ENCODE data around the gene MSH5.
A peak's percentile ranks its signal among the peaks of the same experiment; 100 is the strongest.

The MSH5 gene

DNA sequence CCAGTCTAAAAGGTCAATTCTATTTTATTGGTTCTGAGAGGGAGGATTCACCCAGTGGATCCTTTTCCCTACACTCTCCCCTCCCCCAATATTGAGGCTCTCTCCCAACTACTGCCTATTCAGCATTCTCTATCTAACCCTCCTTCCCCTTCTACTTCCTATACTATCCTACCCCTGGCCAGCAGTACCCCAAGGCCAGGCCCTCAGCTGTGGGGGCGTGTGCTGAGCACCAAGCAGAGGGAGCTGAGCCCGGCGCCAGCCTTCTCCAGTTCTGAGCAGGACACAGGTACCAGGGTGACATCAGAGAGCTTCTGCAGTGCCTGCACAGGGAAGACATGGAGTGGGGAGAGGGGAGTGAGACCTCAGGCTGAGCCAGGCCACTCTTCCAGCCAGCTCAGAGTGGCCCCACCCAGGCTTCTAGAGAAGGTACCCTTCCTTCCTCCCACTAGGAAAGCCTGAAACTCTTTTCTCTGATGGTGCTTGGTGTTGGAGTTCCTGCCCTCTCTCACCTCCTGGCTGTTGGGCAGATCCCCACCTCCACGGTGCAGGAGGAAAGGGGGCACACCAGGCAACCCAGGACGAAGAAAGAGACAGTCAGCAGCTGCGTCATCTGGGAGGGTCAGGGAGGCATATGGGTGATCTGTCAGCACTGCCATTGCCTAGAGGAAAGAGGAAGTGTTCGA is 12.6 kb upstream of the MSH5 start:
- TF ChIP-seq, protein P1, sequence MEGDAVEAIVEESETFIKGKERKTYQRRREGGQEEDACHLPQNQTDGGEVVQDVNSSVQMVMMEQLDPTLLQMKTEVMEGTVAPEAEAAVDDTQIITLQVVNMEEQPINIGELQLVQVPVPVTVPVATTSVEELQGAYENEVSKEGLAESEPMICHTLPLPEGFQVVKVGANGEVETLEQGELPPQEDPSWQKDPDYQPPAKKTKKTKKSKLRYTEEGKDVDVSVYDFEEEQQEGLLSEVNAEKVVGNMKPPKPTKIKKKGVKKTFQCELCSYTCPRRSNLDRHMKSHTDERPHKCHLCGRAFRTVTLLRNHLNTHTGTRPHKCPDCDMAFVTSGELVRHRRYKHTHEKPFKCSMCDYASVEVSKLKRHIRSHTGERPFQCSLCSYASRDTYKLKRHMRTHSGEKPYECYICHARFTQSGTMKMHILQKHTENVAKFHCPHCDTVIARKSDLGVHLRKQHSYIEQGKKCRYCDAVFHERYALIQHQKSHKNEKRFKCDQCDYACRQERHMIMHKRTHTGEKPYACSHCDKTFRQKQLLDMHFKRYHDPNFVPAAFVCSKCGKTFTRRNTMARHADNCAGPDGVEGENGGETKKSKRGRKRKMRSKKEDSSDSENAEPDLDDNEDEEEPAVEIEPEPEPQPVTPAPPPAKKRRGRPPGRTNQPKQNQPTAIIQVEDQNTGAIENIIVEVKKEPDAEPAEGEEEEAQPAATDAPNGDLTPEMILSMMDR (IDR thresholded peaks at IDR 0.05; ENCODE audit: low read depth, low read length): no peak
- no peak overlapping the region for H3K4me3 ChIP-seq (ENCODE audit: low read depth, low read length)

GRCh38 chr6:31727717-31728671 is 11.8 kb upstream of the MSH5 start:
- TF ChIP-seq, protein P1 (IDR thresholded peaks at IDR 0.05; ENCODE audit: low read depth, low read length): no peak
- H3K4me3 ChIP-seq (ENCODE audit: low read depth, low read length): peak overlapping the region; percentile 80; the same call in 1 of the 2 replicates

DNA sequence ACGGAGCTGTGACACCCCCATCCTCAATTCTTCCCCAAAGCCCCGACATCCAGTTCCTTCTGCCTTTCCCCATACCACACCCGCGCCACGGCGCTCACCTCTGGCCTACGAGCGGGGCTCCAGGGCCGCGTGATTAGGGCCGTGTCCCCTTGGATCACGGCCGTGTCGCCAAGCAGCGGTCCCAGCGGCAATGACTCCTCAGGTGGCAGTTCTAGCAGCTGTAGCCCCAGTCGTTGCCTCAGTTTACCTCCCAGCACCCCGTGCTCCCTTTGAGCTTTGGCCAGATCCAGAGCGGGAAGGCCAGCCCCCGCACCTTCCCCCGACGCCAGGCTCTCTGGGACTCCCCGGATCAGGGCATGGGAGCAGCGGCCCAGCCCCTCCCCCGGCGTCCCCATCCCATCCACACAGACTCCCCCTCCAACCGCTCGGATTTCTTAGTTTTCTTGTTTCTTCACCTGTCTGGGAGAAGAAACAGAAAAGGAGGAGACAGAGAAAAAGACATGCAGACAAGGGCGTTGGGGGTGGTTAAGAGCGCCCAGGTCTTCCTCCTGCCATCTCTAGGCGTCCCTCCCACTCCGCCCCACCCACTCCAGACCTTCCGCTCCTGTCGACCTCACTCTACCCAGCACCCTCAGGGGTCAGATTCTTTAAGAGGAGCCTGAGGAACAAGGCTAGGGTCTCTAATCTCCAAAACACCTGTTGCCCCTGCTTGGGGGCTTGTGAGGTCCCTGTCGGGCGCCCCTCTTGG is 10.9 kb upstream of the MSH5 start, which contains the start of gene DDAH2:
DDAH2 (minus strand) TSS at position 533 of the 748 bp plus-strand sequence; CDS start at position 395, 138 bp downstream.
- peak within 1 kb of the TSS; percentile 80 for H3K4me3 ChIP-seq (ENCODE audit: low read depth, low read length)
- TF ChIP-seq, protein P1 (IDR thresholded peaks at IDR 0.05; ENCODE audit: low read depth, low read length): peak; percentile 71; the same call in 1 of the 2 replicates

GRCh38 chr6:31729515-31729978 is 10.3 kb upstream of the MSH5 start:
- TF ChIP-seq, protein P1 (IDR thresholded peaks at IDR 0.05; ENCODE audit: low read depth, low read length): no peak

GRCh38 chr6:31729979-31730630 is 9.7 kb upstream of the MSH5 start:
- TF ChIP-seq, protein P1 (IDR thresholded peaks at IDR 0.05; ENCODE audit: low read depth, low read length): no peak
- H3K4me3 ChIP-seq (ENCODE audit: low read depth, low read length): peak overlapping the region; percentile 80

More at GRCh38 chr6:31729515-31729978, 10.3 kb upstream of the MSH5 start:
- H3K4me3 ChIP-seq (ENCODE audit: low read depth, low read length): peak overlapping the region; percentile 80

DNA sequence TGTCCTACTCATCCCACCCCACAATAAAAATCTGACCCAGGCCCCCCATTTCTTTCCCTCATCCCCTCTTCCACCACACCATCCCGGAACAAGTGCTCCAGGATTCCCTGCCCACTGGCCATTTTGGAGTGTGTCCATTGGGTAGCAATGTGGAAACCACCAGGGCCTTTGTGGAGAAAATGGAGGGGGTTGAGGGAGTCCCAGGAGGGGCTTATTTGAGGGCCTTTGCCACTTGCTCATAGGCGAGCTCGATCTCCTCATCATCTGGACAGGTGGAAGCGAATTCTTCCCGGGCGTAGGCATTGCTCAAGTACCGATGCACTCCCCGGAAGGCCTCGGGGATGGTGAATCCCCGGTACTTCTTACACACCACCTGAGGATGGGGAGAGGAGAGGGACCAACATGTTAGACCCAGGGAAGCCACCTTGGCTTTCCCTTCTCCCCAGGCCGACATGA is 9.1 kb upstream of the MSH5 start:
- TF ChIP-seq, protein P1 (IDR thresholded peaks at IDR 0.05; ENCODE audit: low read depth, low read length): no peak
- H3K4me3 ChIP-seq (ENCODE audit: low read depth, low read length): peak overlapping the region; percentile 80

Data from WI38 (cell line).